NCI-H1105 (cell line): ENCODE results near the gene ARHGEF19.
A peak's percentile ranks its signal among the peaks of the same experiment; 100 is the strongest.
"Not testable (repeated sequence)": the region's sequence is repeated elsewhere in the genome, so short reads cannot be mapped to it uniquely, and the experiment has no call there.

ENCODE experiments used
- DNase-seq: peaks from one replicate; lab custom pipeline; 2025; lab: John Stamatoyannopoulos, UW

The ARHGEF19 gene

GRCh38 chr1:16212251-16212961 is at the start of gene ARHGEF19:
Gene ARHGEF19, minus strand, starts transcription at chr1:16212652. Its CDS starts 3,598 bp downstream, at chr1:16209054.
- DNase-seq, result peak; percentile 94

- DNase-seq, result no peak
These were observed 49.6 kb upstream of the ARHGEF19 start for GRCh38 chr1:16262067-16262466.

- no peak for DNase-seq
These were observed 48.4 kb upstream of the ARHGEF19 start for GRCh38 chr1:16260814-16261213.

GRCh38 chr1:16258591-16259135 is 46.2 kb upstream of the ARHGEF19 start:
- no peak for DNase-seq

GRCh38 chr1:16257968-16258367 is 45.5 kb upstream of the ARHGEF19 start:
- no peak for DNase-seq

- DNase-seq, result not testable (repeated sequence)
These were observed 45.1 kb upstream of the ARHGEF19 start for GRCh38 chr1:16257556-16257955.

- no peak for DNase-seq
These were observed 44.0 kb upstream of the ARHGEF19 start for GRCh38 chr1:16256478-16256877.

GRCh38 chr1:16254263-16254928 is 41.9 kb upstream of the ARHGEF19 start:
- no peak for DNase-seq

GRCh38 chr1:16253332-16253922 is 41.0 kb upstream of the ARHGEF19 start:
- DNase-seq, result no peak

- no peak for DNase-seq
These were observed 40.5 kb upstream of the ARHGEF19 start for GRCh38 chr1:16252912-16253311.

- no peak for DNase-seq
These were observed 38.9 kb upstream of the ARHGEF19 start for GRCh38 chr1:16251381-16251780.

GRCh38 chr1:16250524-16251251 is 38.2 kb upstream of the ARHGEF19 start:
- no peak for DNase-seq

- DNase-seq, result peak; percentile 35
These were observed 37.3 kb upstream of the ARHGEF19 start for GRCh38 chr1:16249596-16250241.

- DNase-seq, result peak; percentile 96
These were observed 36.4 kb upstream of the ARHGEF19 start for GRCh38 chr1:16248603-16249516.

GRCh38 chr1:16248007-16248436 is 35.6 kb upstream of the ARHGEF19 start:
- no peak for DNase-seq

- no peak for DNase-seq
These were observed 35.0 kb upstream of the ARHGEF19 start for GRCh38 chr1:16247441-16247840.

- DNase-seq, result no peak
These were observed 34.5 kb upstream of the ARHGEF19 start for GRCh38 chr1:16246961-16247360.

- not testable (repeated sequence) for DNase-seq
These were observed 33.8 kb upstream of the ARHGEF19 start for GRCh38 chr1:16246239-16246638.

- no peak for DNase-seq
These were observed 33.2 kb upstream of the ARHGEF19 start for GRCh38 chr1:16245476-16246196.
